ENCODE results near the gene IKZF2.

DNA sequence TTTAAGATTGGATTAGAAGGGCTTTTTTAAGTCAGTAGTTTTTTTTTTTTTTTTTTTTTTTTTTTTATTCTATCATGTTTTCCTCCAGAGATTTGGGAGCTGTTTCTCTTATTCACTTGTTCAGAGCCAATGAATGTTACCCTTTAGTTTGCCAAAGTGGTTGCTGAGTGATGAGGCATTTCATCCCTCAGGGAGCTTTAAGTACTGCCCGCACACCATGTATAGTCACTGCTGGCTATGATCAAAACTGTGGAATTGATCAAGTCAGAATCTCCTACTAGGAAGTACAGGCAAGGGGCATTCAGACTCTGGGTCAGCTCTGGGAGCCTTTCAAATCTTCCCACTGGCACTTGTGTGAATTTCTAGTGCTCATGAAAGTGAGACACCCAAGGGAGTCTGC is 201.6 kb downstream of the IKZF2 start:
- TF ChIP-seq GABPA (IDR thresholded peaks at IDR 0.05 in 1 of 2, conservative IDR thresholded peaks at IDR 0.05 in 1 of 2) (no peak), HNF4A (conservative IDR thresholded peaks at IDR 0.05) (no peak), EGR1 (IDR thresholded peaks at IDR 0.05; ENCODE audit: low read depth in 2 of 2) (no peak), TAF1 (conservative IDR thresholded peaks at IDR 0.05) (no peak), JUND (IDR thresholded peaks at IDR 0.05) (no peak), RAD21 (IDR thresholded peaks at IDR 0.05) (no peak)
- TF ChIP-seq, protein P1, sequence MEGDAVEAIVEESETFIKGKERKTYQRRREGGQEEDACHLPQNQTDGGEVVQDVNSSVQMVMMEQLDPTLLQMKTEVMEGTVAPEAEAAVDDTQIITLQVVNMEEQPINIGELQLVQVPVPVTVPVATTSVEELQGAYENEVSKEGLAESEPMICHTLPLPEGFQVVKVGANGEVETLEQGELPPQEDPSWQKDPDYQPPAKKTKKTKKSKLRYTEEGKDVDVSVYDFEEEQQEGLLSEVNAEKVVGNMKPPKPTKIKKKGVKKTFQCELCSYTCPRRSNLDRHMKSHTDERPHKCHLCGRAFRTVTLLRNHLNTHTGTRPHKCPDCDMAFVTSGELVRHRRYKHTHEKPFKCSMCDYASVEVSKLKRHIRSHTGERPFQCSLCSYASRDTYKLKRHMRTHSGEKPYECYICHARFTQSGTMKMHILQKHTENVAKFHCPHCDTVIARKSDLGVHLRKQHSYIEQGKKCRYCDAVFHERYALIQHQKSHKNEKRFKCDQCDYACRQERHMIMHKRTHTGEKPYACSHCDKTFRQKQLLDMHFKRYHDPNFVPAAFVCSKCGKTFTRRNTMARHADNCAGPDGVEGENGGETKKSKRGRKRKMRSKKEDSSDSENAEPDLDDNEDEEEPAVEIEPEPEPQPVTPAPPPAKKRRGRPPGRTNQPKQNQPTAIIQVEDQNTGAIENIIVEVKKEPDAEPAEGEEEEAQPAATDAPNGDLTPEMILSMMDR (IDR thresholded peaks at IDR 0.05; ENCODE audit: low read depth, low read length, missing input control): no peak
- TF ChIP-seq, protein P2, sequence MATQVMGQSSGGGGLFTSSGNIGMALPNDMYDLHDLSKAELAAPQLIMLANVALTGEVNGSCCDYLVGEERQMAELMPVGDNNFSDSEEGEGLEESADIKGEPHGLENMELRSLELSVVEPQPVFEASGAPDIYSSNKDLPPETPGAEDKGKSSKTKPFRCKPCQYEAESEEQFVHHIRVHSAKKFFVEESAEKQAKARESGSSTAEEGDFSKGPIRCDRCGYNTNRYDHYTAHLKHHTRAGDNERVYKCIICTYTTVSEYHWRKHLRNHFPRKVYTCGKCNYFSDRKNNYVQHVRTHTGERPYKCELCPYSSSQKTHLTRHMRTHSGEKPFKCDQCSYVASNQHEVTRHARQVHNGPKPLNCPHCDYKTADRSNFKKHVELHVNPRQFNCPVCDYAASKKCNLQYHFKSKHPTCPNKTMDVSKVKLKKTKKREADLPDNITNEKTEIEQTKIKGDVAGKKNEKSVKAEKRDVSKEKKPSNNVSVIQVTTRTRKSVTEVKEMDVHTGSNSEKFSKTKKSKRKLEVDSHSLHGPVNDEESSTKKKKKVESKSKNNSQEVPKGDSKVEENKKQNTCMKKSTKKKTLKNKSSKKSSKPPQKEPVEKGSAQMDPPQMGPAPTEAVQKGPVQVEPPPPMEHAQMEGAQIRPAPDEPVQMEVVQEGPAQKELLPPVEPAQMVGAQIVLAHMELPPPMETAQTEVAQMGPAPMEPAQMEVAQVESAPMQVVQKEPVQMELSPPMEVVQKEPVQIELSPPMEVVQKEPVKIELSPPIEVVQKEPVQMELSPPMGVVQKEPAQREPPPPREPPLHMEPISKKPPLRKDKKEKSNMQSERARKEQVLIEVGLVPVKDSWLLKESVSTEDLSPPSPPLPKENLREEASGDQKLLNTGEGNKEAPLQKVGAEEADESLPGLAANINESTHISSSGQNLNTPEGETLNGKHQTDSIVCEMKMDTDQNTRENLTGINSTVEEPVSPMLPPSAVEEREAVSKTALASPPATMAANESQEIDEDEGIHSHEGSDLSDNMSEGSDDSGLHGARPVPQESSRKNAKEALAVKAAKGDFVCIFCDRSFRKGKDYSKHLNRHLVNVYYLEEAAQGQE (IDR thresholded peaks at IDR 0.05): no peak
